SK-N-SH (cell line): ENCODE results near the gene TLN1. TPM values are rescaled to one million over a fixed set of nuclear protein-coding genes. Genes with fewer than 3 reads are reported as not detected.

Source experiments
- CTCF ChIA-PET: fragments of 300-600, 350-600 bp; formaldehyde crosslinking; extraction: SDS; loops from one replicate; lab custom pipeline; 2021; lab: Yijun Ruan, JAX
- POLR2A ChIA-PET: fragments of 350-600 bp; sonication (Branson Sonifier 250); formaldehyde crosslinking; extraction: SDS; loops from one replicate; lab custom pipeline; 2020; ENCODE audit warnings: antibody characterized with exemption, inconsistent platforms; lab: Yijun Ruan, JAX
- DNase-seq: peaks from one replicate; pipeline ENCODE4 v3.0.0; 2012
- H2AFZ ChIP-seq: fragments of 200-600 bp; sonication (generic); 2 replicates; pipeline ENCODE4 v1.8.1; 2016; ENCODE audit warnings: antibody characterized with exemption, mild to moderate bottlenecking, low read depth
- H3F3A ChIP-seq: fragments of 200-600 bp; sonication (generic); replicated peaks from 2 replicates; pipeline ENCODE3; 2016; ENCODE audit warnings: antibody characterized with exemption, mild to moderate bottlenecking; ENCODE audit not compliant: insufficient read depth
- H3K27ac ChIP-seq, 2 experiments: fragments of 200-500 bp in 1 of 2; fragments of 200-600 bp in 1 of 2; sonication (Bioruptor generic) in 1 of 2; sonication (generic), shearing (Covaris generic) in 1 of 2; 2 replicates each; pipeline versions ENCODE4 v1.5.1 to v1.6.1; 2014 to 2016; ENCODE audit warnings: low read depth in 2 of 2, inconsistent platforms in 1 of 2, low read length in 1 of 2, mild to moderate bottlenecking in 1 of 2, mixed read lengths in 1 of 2
- H3K27me3 ChIP-seq: fragments of 200-600 bp; sonication (generic), shearing (Covaris generic); 2 replicates; pipeline ENCODE4 v1.6.1; 2016; ENCODE audit warnings: mixed run types; ENCODE audit not compliant: insufficient read depth
- H3K36me3 ChIP-seq, 2 experiments: fragments of 200-500 bp in 1 of 2; fragments of 200-600 bp in 1 of 2; sonication (Bioruptor generic) in 1 of 2; sonication (generic) in 1 of 2; replicated peaks in 1 of 2; 2 replicates each; pipeline versions ENCODE3 to v1.5.1; 2014 to 2016; ENCODE audit warnings: low read length in 1 of 2, mild to moderate bottlenecking in 1 of 2; ENCODE audit not compliant: insufficient read depth in 2 of 2, control insufficient read depth in 1 of 2
- H3K4me1 ChIP-seq, 2 experiments: fragments of 200-500 bp in 1 of 2; fragments of 200-600 bp in 1 of 2; sonication (Bioruptor generic) in 1 of 2; sonication (generic), shearing (Covaris generic) in 1 of 2; 2 replicates each; pipeline versions ENCODE4 v1.5.1 to v1.6.1; 2014 to 2016; ENCODE audit warnings: low read depth in 1 of 2, low read length in 1 of 2, mixed run types in 1 of 2; ENCODE audit not compliant: insufficient read depth in 2 of 2, control insufficient read depth in 1 of 2
- H3K4me2 ChIP-seq: fragments of 200-600 bp; sonication (generic), shearing (Covaris generic); 2 replicates; pipeline ENCODE4 v1.6.1; 2017; ENCODE audit warnings: mixed run types
- H3K4me3 ChIP-seq, 2 experiments: fragments of 200-500 bp in 1 of 2; fragments of 200-600 bp in 1 of 2; sonication (Bioruptor generic) in 1 of 2; sonication (generic), shearing (Covaris generic) in 1 of 2; 2 replicates each; pipeline versions ENCODE4 v1.5.1 to v1.8.1; 2014 to 2016; ENCODE audit warnings: low read depth in 2 of 2, inconsistent platforms in 1 of 2, low read length in 1 of 2, mild to moderate bottlenecking in 1 of 2, mixed read lengths in 1 of 2, moderate library complexity in 1 of 2
- H3K79me2 ChIP-seq: fragments of 200-600 bp; sonication (generic); 2 replicates; pipeline ENCODE4 v1.8.1; 2017; ENCODE audit warnings: mild to moderate bottlenecking; ENCODE audit not compliant: insufficient read depth
- H3K9ac ChIP-seq: fragments of 200-600 bp; sonication (generic); 2 replicates; pipeline ENCODE4 v1.6.1; 2017; ENCODE audit warnings: mixed run types
- H3K9me2 ChIP-seq: fragments of 200-600 bp; sonication (generic); 2 replicates; pipeline ENCODE4 v1.6.1; 2017; ENCODE audit warnings: mixed run types
- H3K9me3 ChIP-seq: fragments of 200-600 bp; sonication (generic); 2 replicates; pipeline ENCODE4 v1.6.1; 2017; ENCODE audit warnings: mixed run types, mild to moderate bottlenecking, moderate library complexity
- H4K20me1 ChIP-seq: fragments of 200-600 bp; sonication (generic); 2 replicates; pipeline ENCODE4 v1.6.1; 2017; ENCODE audit warnings: mild to moderate bottlenecking, mixed run types; ENCODE audit not compliant: insufficient read depth
- CHD2 ChIP-seq: fragments of 150-350 bp; IDR thresholded peaks from 2 replicates; pipeline ENCODE4 v1.6.1; 2018; ENCODE audit warnings: low read length; ENCODE audit not compliant: partially characterized antibody
- ELF1 ChIP-seq: IDR thresholded peaks from 2 replicates; pipeline ENCODE4 v1.4.0; 2012
- EP300 ChIP-seq, 2 experiments: IDR thresholded peaks; 2 replicates each; pipeline versions ENCODE4 v1.4.0 to v1.6.1; 2012; ENCODE audit warnings: borderline replicate concordance in 1 of 2, low read depth in 1 of 2, low read length in 1 of 2
- FOXJ3 ChIP-seq: sonication (generic); formaldehyde crosslinking; IDR thresholded peaks from 2 replicates; pipeline ENCODE4 v1.5.1; 2020; ENCODE audit warnings: mild to moderate bottlenecking, missing genetic modification reagents
- GATA2 ChIP-seq: sonication (generic); formaldehyde crosslinking; IDR thresholded peaks from 2 replicates; pipeline ENCODE4 v1.5.0; 2020; ENCODE audit warnings: mild to moderate bottlenecking, missing genetic modification reagents
- MXI1 ChIP-seq: IDR thresholded peaks from 2 replicates; pipeline ENCODE4 v1.6.1; 2012; ENCODE audit warnings: mild to moderate bottlenecking, low read depth, low read length, improper control_type of control experiment
- NRF1 ChIP-seq: IDR thresholded peaks from 2 replicates; pipeline ENCODE4 v1.6.1; 2012; ENCODE audit warnings: low read depth, mild to moderate bottlenecking, low read length
- RAD21 ChIP-seq: IDR thresholded peaks from 2 replicates; pipeline ENCODE4 v1.6.1; 2012; ENCODE audit warnings: mild to moderate bottlenecking, low read length
- RCOR1 ChIP-seq: fragments of 150-350 bp; IDR thresholded peaks from 2 replicates; pipeline ENCODE4 v1.6.1; 2017; ENCODE audit warnings: antibody characterized with exemption, low read length
- RFX5 ChIP-seq: IDR thresholded peaks from 2 replicates; pipeline ENCODE4 v1.6.1; 2012; ENCODE audit warnings: mild to moderate bottlenecking, improper control_type of control experiment, low read length
- SIN3A ChIP-seq: IDR thresholded peaks from 2 replicates; pipeline ENCODE4 v1.6.1; 2012; ENCODE audit warnings: low read depth, mild to moderate bottlenecking, low read length, moderate library complexity, borderline replicate concordance
- TCF12 ChIP-seq: IDR thresholded peaks from 2 replicates; pipeline ENCODE4 v1.4.0; 2012
- TEAD4 ChIP-seq: IDR thresholded peaks from 2 replicates; pipeline ENCODE4 v1.4.0; 2012; ENCODE audit warnings: mild to moderate bottlenecking, borderline replicate concordance; ENCODE audit not compliant: insufficient read depth
- YY1 ChIP-seq: IDR thresholded peaks from 2 replicates; pipeline ENCODE4 v1.4.0; 2012; ENCODE audit warnings: low read depth, mild to moderate bottlenecking
- WGBS: methylation state at CpG from one replicate; pipeline ENCODE4 v1.1.6; 2017; ENCODE audit warnings: low lambda C conversion rate; 5-methylcytosine and 5-hydroxymethylcytosine counted together
- polyA plus RNA-seq, 3 experiments: library from polyadenylated mRNA; depleted of rRNA; stranded (reverse); fragments of >200 nt; gene quantifications; 2 replicates each; pipeline ENCODE4 v1.2.3, GENCODE V29; 2012
- TF ChIP-seq, protein P1 (sequence below): fragments of 200-600 bp; sonication (generic); IDR thresholded peaks from 2 replicates; pipeline ENCODE4 v1.6.1; 2017; ENCODE audit warnings: antibody characterized with exemption, mild to moderate bottlenecking, moderate library complexity
- TF ChIP-seq, protein P2 (sequence below): IDR thresholded peaks from 2 replicates; pipeline ENCODE4; 2012

Gene TLN1
- polyA plus RNA-seq, 1 of the 3 experiments (the other 2 are of a cell fraction): 115 TPM

DNA sequence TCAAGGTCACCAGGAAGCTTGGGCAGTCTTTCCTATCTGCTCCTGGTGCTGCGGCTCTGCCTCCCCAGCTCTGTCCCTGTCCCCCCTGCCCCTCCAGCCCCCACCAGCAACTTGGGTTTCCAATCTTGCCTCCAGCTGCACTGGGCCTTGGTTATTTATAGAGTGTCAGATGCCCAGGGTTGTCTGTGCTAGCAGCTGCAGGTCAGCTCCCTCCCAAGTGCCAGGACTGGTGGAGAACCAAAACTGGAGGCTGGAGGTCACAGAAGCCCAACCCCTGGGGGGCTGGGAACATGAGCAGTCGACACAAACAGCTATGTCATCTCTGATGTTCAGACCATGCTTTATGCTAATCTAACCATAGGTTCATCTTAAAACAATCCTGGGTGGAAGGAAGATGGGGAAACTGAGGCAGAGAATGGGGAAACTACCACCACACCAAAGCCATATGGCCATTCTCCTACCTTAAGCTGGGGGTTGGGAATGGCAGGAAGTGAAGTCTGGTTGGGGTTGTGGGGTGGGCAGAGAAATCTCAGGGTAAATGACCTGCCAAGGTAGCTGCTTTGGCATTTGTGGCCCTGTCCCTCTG is 43.9 kb downstream of the TLN1 start:
- ChIA-PET CTCF (interaction anchor here (0.7 to 2.3 kb wide), 9 partner anchors 9 to 103 kb away, joined by 3 to 26 read pairs (median 3); partner anchors contain the start of genes ARHGEF39, CCDC107 and RMRP), POLR2A (no interaction called here)
- no peak for DNase-seq
- Histone ChIP-seq H3K27ac (peak overlapping the region; percentile 41 to 96; a peak in 3 of 4 replicates), H3K27me3 (no peaks in the 10 kb centered on the region), H3K9ac (peak overlapping the region; percentile 95; the same call in 1 of the 2 replicates), H3K79me2 (peaks cover 47% of the 10 kb centered on the region), H3K9me3 (no peaks in the 10 kb centered on the region), H3K4me2 (peak overlapping the region; percentile 91), H2AFZ (no peak overlapping the region), H3F3A (peaks cover 47% of the 10 kb centered on the region), H4K20me1 (peaks cover 57% of the 10 kb centered on the region), H3K9me2 (no peaks in the 10 kb centered on the region), H3K4me3 (peak overlapping the region; percentile 62 to 73), H3K36me3 (peaks cover 21 to 28% of the 10 kb centered on the region in 2 experiments), H3K4me1 (peaks cover 19 to 34% of the 10 kb centered on the region in 2 experiments; a peak in 3 of 4 replicates)
- TF ChIP-seq CHD2: no peak
- TF ChIP-seq, protein P1, sequence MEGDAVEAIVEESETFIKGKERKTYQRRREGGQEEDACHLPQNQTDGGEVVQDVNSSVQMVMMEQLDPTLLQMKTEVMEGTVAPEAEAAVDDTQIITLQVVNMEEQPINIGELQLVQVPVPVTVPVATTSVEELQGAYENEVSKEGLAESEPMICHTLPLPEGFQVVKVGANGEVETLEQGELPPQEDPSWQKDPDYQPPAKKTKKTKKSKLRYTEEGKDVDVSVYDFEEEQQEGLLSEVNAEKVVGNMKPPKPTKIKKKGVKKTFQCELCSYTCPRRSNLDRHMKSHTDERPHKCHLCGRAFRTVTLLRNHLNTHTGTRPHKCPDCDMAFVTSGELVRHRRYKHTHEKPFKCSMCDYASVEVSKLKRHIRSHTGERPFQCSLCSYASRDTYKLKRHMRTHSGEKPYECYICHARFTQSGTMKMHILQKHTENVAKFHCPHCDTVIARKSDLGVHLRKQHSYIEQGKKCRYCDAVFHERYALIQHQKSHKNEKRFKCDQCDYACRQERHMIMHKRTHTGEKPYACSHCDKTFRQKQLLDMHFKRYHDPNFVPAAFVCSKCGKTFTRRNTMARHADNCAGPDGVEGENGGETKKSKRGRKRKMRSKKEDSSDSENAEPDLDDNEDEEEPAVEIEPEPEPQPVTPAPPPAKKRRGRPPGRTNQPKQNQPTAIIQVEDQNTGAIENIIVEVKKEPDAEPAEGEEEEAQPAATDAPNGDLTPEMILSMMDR: no peak
- TF ChIP-seq RFX5: no peak
- no peak for TF ChIP-seq TEAD4
- TF ChIP-seq YY1: no peak
- no peak for TF ChIP-seq RAD21
- no peak for TF ChIP-seq EP300 (IDR thresholded peaks at IDR 0.05; ENCODE audit: borderline replicate concordance in 1 of 2, low read depth in 1 of 2, low read length in 1 of 2)
- no peak for TF ChIP-seq ELF1
- TF ChIP-seq MXI1: no peak
- TF ChIP-seq, protein P2, sequence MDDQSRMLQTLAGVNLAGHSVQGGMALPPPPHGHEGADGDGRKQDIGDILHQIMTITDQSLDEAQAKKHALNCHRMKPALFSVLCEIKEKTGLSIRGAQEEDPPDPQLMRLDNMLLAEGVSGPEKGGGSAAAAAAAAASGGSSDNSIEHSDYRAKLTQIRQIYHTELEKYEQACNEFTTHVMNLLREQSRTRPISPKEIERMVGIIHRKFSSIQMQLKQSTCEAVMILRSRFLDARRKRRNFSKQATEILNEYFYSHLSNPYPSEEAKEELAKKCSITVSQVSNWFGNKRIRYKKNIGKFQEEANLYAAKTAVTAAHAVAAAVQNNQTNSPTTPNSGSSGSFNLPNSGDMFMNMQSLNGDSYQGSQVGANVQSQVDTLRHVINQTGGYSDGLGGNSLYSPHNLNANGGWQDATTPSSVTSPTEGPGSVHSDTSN: no peak
- no peak for TF ChIP-seq NRF1
- TF ChIP-seq GATA2 (CRISPR knock-in tag): no peak
- TF ChIP-seq FOXJ3 (CRISPR knock-in tag): no peak
- no peak for TF ChIP-seq SIN3A
- 93% methylated on average over 2 of the region's 2 CpGs for WGBS

DNA sequence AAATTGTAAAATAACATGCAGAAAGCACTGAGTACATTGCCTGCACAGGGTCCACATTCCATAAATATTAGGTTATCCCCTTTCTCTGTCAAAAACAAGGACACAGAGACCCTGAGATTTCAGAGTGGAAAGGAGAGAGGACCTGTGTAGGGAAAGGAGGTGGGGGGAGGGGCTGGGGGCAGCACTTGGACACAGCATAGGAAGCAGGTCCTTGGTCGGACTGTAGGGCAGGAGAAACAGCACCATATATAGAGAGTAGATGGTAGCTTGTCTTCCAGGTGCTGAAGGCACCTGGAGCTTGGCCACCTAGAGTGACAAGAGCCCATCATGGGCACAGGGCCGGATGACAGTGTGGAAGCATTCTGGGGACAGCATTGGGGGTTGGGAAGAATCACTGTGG is 44.7 kb downstream of the TLN1 start:
- Histone ChIP-seq H3F3A (peaks cover 49% of the 10 kb centered on the region), H3K9me2 (no peaks in the 10 kb centered on the region), H2AFZ (no peak overlapping the region), H4K20me1 (peaks cover 57% of the 10 kb centered on the region), H3K9ac (no peak overlapping the region), H3K4me3 (peak overlapping the region in 1 of 2 experiments; percentile 4; a peak in 2 of 4 replicates), H3K4me2 (peak overlapping the region; percentile 91), H3K4me1 (peaks cover 19 to 34% of the 10 kb centered on the region in 2 experiments; a peak in 3 of 4 replicates), H3K27ac (peak overlapping the region in 1 of 2 experiments; percentile 96; a peak in 1 of 4 replicates), H3K27me3 (no peaks in the 10 kb centered on the region), H3K9me3 (no peaks in the 10 kb centered on the region), H3K79me2 (peaks cover 47% of the 10 kb centered on the region), H3K36me3 (peaks cover 27 to 35% of the 10 kb centered on the region in 2 experiments)
- ChIA-PET CTCF (interaction anchor here (1.0 to 2.3 kb wide), 5 partner anchors 9 to 84 kb away, joined by 3 to 26 read pairs (median 4); partner anchors contain the start of genes ARHGEF39, CCDC107 and RMRP), POLR2A (no interaction called here)
- no peak for TF ChIP-seq RCOR1
- TF ChIP-seq TCF12: no peak
- TF ChIP-seq SIN3A: no peak
- 88% methylated on average over 2 of the region's 2 CpGs for WGBS
- DNase-seq: no peak
